Activated CD4-positive, alpha-beta T cell treated with anti-CD3 and anti-CD28 coated beads for 36 hours (primary cell): ENCODE measurements around the gene COX17. TPM values are rescaled to one million over a fixed set of nuclear protein-coding genes. Genes with fewer than 3 reads are reported as not detected.

Experiments used
- ATAC-seq: fragments of 200-7000 bp; cut with Tn5 transposase; one replicate; pipeline ENCODE4 v1.10.0; 2021; ENCODE audit warnings: mild to moderate bottlenecking, moderate library complexity
- CTCF ChIA-PET: fragments of 350-600 bp; sonication (Branson Sonifier 250); formaldehyde crosslinking; loops from one replicate; lab custom pipeline; 2021; ENCODE audit warnings: antibody characterized with exemption; lab: Charles Lee
- POLR2A ChIA-PET: fragments of 350-600 bp; sonication (Branson Sonifier 250); formaldehyde crosslinking; loops from one replicate; lab custom pipeline; 2021; ENCODE audit warnings: antibody characterized with exemption, inconsistent platforms; lab: Charles Lee
- DNase-seq: peaks from one replicate; pipeline ENCODE4 v3.0.0-alpha.2; 2020
- H3K27ac Mint-ChIP-seq: one replicate; pipeline ENCODE4 v1.8.0; 2021; ENCODE audit warnings: mixed read lengths
- H3K27me3 Mint-ChIP-seq: one replicate; pipeline ENCODE4 v1.8.0; 2021; ENCODE audit warnings: mixed read lengths
- H3K36me3 Mint-ChIP-seq: one replicate; pipeline ENCODE4 v1.8.0; 2021; ENCODE audit warnings: low read depth, mixed read lengths
- H3K4me1 Mint-ChIP-seq: one replicate; pipeline ENCODE4 v1.8.0; 2021; ENCODE audit warnings: mixed read lengths
- H3K4me3 Mint-ChIP-seq: one replicate; pipeline ENCODE4 v1.8.0; 2021; ENCODE audit warnings: mild to moderate bottlenecking, moderate library complexity, mixed read lengths
- H3K9me3 Mint-ChIP-seq: one replicate; pipeline ENCODE4 v1.8.0; 2021; ENCODE audit warnings: low read depth, mixed read lengths
- intact Hi-C, 2 experiments: fragments of 100-400 bp; cut with DNase I in 1 of 2; cut with micrococcal nuclease in 1 of 2; formaldehyde crosslinking; loops; one replicate each; pipeline versions ENCODE4 v1.14.2 to v1.15.1; 2022 to 2024; cut with DNase I, micrococcal nuclease
- total RNA-seq, 2 experiments: library from RNA; stranded (reverse); gene quantifications; one replicate each; pipeline ENCODE4 v1.2.3, GENCODE V29; 2021

Gene COX17, protein sequence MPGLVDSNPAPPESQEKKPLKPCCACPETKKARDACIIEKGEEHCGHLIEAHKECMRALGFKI
- total RNA-seq = 10 to 100 TPM; 69.5 to 82.8 TPM

DNA sequence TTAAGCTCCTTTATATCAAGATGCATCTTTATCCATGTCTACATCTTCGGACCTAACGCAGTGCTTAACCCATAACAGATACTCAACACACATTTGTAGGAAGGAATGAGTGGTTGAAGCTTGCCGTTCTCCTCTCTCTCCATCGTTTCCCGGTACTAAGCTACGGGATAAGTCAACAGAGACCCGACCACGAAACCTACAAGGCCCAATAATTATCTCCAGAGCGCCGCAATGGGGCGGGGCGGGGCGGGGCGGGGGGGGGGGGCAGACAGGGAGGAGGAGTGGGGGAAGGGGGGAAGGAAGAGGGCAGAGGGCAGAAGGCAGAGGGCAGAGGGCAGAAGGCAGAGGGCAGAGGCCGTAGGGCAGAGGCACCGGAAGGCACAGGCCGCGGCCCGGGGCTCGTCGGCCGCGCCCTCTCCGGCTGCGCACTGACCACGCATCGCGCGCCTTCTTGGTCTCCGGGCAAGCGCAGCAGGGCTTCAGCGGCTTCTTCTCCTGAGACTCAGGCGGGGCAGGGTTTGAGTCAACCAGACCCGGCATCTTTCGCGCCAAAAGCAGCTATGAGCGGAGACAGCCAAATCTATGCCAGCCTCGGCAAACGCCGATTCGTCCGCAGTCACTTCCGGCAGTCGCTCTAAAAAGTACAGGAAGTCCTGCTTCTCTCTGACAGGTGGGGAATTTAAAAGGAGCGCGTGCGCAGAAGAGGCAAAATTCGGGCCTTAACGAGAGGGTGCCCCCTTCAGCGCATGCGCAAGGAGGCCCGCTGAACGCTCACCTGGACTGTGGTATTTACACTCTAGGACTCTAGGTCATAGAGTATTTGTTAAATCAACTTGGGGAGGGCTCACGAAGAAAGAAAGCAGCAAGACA lies at the start of gene COX17:
COX17 (minus strand) TSS at position 636 of the 870 bp plus-strand sequence; CDS start at position 540, 96 bp downstream.
- Mint-ChIP-seq H3K27ac (peak within 1 kb of the TSS; percentile 97), H3K36me3 (peaks cover 31% of the 10 kb centered on the region), H3K4me1 (peaks cover 36% of the 10 kb centered on the region), H3K4me3 (peak within 1 kb of the TSS; percentile 95), H3K9me3 (no peaks in the 10 kb centered on the region), H3K27me3 (no peaks in the 10 kb centered on the region)
- intact Hi-C loops = loop anchor here (1.0 to 10.0 kb wide), 20 partner anchors 23 to 1068 kb away; partner anchors contain the start of genes ARHGAP31 (in 2 of the 2), GTF2E1 (in 2 of the 2), POGLUT1 (in 2 of the 2) and RABL3 (in 2 of the 2)
- ATAC-seq (peak; percentile 91), DNase-seq (peak; percentile 97)
- POLR2A ChIA-PET = interaction anchor here (1.4 to 2.3 kb wide), 4 partner anchors 13 to 419 kb away, joined by 3 to 12 read pairs (median 3); partner anchors contain the start of genes TIMMDC1 and TMEM39A
- CTCF ChIA-PET = interaction anchor here (1.1 to 1.5 kb wide), 3 partner anchors 13 to 436 kb away, joined by 3 to 4 read pairs (median 4); partner anchors contain the start of gene ARHGAP31

DNA sequence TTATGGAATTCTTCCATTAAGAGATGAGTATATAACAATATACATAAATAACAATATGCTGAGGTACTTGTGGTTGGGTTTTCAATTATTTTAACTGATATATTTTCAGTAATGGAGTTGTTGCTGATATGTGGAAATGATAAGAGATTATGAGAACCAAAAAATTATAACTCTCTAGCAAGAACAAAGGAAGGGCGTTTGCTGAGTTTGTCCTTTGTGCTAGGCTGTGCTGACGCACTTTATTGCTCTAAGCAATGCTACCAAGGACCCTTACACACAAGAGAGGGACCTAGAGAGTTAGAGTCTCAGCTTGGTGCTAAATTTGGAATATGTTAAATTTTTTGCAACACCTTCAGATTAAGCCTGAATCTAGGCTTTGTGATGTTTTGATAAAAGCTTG lies 49.7 kb upstream of the COX17 start:
- Mint-ChIP-seq H3K9me3 (no peaks in the 10 kb centered on the region), H3K27me3 (no peaks in the 10 kb centered on the region), H3K4me3 (no peak overlapping the region), H3K36me3 (no peaks in the 10 kb centered on the region), H3K27ac (no peak overlapping the region), H3K4me1 (peaks cover under 1% of the 10 kb centered on the region)
- ATAC-seq (no peak), DNase-seq (no peak)
- ChIA-PET CTCF (interaction anchor here (0.7 kb wide), 1 partner anchor 201 kb away, joined by 3 read pairs; no protein-coding TSS in a partner anchor), POLR2A (no interaction called here)
- intact Hi-C loops = no loop called here

DNA sequence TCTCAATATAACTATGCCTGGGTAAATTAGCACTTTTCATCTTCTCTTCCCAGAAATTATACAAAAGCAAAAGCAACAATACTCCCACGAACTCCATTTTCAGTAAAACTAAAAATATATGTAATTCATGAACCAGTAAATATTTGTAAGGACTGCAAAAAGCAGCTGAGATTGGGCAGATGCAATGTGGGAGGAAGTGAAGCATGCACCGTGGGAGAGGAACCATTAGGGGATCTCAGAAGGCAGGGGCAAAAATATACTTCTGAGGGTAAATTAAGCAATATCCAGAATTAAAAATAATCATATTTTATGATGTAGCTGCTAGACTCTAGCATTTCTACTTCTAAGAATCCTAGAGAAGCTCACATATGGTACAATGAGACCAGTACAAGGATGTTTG lies 45.8 kb upstream of the COX17 start:
- Mint-ChIP-seq H3K27ac (no peak overlapping the region), H3K9me3 (no peaks in the 10 kb centered on the region), H3K4me3 (no peak overlapping the region), H3K27me3 (no peaks in the 10 kb centered on the region), H3K4me1 (no peaks in the 10 kb centered on the region), H3K36me3 (no peaks in the 10 kb centered on the region)
- ATAC-seq (no peak), DNase-seq (no peak)
- CTCF ChIA-PET = interaction anchor here (1.0 kb wide), 1 partner anchor 43 kb away, joined by 3 read pairs; no protein-coding TSS in a partner anchor
- POLR2A ChIA-PET = no interaction called here
- intact Hi-C loops = no loop called here

DNA sequence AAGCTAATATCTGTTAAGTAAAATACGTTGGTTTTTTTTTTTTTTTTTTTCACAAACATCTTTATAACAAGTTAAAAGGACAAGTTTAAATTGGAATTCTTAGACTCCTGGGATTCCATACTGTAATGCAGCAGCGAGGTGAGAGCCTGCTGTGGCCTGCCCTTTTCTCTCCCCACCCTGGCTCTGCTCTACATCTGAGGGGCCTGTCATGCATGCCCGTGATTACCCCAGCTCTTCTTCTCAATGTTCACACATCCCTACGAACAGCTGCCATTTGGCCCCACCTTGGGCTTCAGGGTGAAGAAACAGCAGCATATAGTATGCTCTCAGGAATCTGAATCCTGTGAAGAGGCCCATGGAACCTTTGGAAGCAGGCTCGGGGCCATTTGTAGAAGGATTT lies 40.3 kb upstream of the COX17 start:
- Mint-ChIP-seq H3K27ac (no peak overlapping the region), H3K4me3 (no peak overlapping the region), H3K9me3 (no peaks in the 10 kb centered on the region), H3K36me3 (no peaks in the 10 kb centered on the region), H3K4me1 (no peaks in the 10 kb centered on the region), H3K27me3 (no peaks in the 10 kb centered on the region)
- DNase-seq (no peak), ATAC-seq (no peak)
- CTCF ChIA-PET = no interaction called here
- POLR2A ChIA-PET = no interaction called here
- intact Hi-C loops = no loop called here

DNA sequence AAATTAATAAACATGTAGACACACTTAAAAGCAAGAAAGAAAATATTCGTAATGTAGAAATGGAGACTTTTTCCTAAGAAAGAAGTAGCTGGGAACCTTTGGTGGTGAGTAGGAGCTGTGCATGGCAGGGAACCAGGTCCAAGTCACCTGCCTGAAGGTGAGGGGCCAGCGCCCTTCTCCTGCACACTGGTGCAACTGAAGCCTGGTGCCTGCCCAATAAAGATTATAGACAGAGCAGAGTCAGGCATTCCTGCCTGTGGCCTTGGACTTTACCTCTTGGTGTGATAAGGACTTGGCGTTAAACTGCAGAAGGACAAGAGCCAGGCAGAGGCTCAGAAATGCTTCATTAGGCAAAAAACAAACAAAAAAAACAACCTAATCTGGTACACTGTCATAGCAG lies 39.8 kb upstream of the COX17 start:
- no peaks in the 10 kb centered on the region for H3K9me3 Mint-ChIP-seq
- no peaks in the 10 kb centered on the region for H3K36me3 Mint-ChIP-seq
- no peaks in the 10 kb centered on the region for H3K4me1 Mint-ChIP-seq
- H3K27me3 Mint-ChIP-seq = no peaks in the 10 kb centered on the region
- DNase-seq (no peak), ATAC-seq (no peak)
- intact Hi-C loops = no loop called here
- POLR2A ChIA-PET = no interaction called here
- H3K27ac Mint-ChIP-seq = no peak overlapping the region
- CTCF ChIA-PET = interaction anchor here (1.0 to 1.1 kb wide), 2 partner anchors 12 to 27 kb away, joined by 3 to 6 read pairs; no protein-coding TSS in a partner anchor
- no peak overlapping the region for H3K4me3 Mint-ChIP-seq

DNA sequence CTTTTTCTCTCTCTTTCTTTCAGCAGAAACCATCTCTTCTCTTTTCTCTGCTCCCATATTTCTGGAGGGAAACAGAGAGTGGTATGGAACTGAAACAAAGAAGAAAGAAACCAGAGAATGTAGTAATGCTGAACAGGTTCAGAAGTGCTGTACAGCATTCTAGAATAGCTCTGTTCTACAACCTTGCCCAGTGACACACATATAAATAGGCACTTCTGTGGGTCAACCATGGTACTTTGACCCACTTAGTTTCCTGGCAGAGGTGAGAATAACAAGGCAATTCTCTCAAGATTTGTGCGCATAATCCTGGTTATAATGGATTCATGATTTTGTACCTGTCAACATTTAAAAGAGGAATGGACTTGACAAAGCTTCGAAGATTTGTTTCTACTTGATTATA lies 37.9 kb upstream of the COX17 start:
- H3K9me3 Mint-ChIP-seq = no peaks in the 10 kb centered on the region
- POLR2A ChIA-PET = no interaction called here
- H3K4me1 Mint-ChIP-seq = no peaks in the 10 kb centered on the region
- CTCF ChIA-PET = interaction anchor here (0.7 kb wide), 1 partner anchor 787 kb away, joined by 3 read pairs; no protein-coding TSS in a partner anchor
- no peak overlapping the region for H3K4me3 Mint-ChIP-seq
- ATAC-seq = no peak
- H3K27ac Mint-ChIP-seq = no peak overlapping the region
- no peak for DNase-seq
- intact Hi-C loops = no loop called here
- H3K36me3 Mint-ChIP-seq = no peaks in the 10 kb centered on the region
- no peaks in the 10 kb centered on the region for H3K27me3 Mint-ChIP-seq

DNA sequence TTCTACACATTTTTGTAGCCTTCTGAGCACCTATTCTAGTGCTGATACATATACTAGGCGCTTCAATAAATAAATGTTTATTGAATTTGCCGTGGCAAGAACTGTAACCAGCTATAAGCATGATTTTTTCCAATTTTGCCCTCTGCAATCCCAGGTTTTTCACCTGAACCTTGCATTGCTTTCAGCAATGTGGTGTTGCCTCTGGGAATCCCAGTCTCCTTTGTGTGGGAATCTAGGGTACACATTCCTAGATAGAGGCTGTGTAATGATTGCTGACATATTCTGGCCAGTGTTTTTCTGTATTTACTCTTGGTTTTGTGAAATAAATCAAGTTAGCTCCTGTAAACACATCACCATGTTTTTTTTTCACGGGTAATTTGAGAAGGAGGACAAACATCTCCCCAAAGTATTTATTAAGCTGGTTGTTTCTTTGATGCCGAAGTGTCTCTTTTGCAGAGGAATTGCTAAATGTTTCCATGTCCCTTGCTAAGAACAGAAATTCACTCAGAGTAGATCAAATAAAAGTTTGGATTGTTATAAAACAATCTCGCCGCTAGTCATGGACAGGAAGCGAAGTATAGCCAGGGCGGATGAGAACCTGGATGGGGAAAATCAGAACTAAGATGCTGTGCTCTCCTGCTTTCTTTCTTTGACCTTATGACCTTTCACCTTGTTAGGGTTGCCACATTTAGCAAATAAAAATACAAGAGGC lies 26.8 kb upstream of the COX17 start:
- peaks cover 39% of the 10 kb centered on the region for H3K4me1 Mint-ChIP-seq
- CTCF ChIA-PET = interaction anchor here (0.8 to 1.4 kb wide), 2 partner anchors 13 to 22 kb away, joined by 3 to 6 read pairs; no protein-coding TSS in a partner anchor
- no peak for DNase-seq
- H3K27me3 Mint-ChIP-seq = peaks cover 5% of the 10 kb centered on the region
- no peak overlapping the region for H3K27ac Mint-ChIP-seq
- H3K9me3 Mint-ChIP-seq = peaks cover 4% of the 10 kb centered on the region
- ATAC-seq = no peak
- POLR2A ChIA-PET = interaction anchor here (0.6 to 1.2 kb wide), 2 partner anchors 190 to 392 kb away, joined by 3 to 5 read pairs; no protein-coding TSS in a partner anchor
- intact Hi-C loops = loop anchor here (2.0 to 5.0 kb wide), 2 partner anchors 412 to 641 kb away; partner anchors contain the start of gene ARHGAP31 (in 1 of the 2)
- H3K4me3 Mint-ChIP-seq = peak overlapping the region; percentile 67
- peaks cover 4% of the 10 kb centered on the region for H3K36me3 Mint-ChIP-seq

DNA sequence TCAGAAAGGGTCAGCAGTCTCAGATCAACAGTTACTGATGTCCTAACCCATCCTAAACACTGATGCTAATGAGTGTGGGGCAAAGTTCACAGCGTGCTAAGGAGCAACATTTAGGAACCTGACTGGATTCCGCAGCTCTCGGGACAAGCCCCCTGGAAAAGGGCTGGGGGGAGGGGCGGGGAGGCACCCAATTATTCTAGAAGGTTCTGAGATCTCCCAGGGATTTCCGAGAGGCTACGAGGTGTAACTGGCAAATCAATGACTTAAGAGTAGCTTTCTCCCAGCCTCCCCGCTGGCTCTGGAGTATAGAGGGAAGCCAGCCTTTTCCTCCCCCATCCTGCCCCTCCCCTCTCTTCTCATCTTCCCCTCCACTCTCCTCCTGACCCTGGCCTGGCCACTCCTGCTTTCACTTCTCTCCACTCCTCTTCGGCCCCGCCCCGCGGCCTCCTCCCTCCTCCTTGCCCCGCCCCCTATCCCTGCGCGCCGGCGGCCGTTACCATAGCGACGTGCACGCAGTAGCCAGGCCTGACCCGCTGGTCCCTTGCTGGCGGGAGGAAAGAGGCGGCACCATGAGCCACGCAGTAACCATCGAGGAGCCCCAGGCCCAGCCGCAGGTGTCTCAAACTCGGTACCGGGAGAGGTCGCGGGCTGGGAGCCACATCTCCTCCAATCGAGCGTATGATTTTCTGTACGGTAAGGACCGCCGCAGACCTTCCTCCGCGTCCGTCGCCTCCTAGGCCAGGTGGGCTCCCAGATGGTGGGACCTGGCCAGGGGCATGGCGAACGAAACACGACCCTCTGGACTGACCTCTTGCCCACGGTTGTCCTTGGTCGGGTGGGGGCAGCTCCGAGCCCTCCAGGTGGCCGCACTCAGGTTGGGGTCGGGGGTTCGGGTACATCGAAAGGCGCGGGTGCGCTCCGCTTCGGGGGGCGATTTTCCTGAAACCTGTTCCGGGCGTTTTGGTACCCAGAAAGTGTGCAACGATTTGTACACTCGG lies 25.6 kb upstream of the COX17 start, which contains the start of gene CFAP91:
CFAP91 (plus strand) TSS at position 493 of the 998 bp plus-strand sequence; CDS start at position 570, 77 bp downstream.
- peak within 1 kb of the TSS; percentile 59 for H3K27ac Mint-ChIP-seq

DNA sequence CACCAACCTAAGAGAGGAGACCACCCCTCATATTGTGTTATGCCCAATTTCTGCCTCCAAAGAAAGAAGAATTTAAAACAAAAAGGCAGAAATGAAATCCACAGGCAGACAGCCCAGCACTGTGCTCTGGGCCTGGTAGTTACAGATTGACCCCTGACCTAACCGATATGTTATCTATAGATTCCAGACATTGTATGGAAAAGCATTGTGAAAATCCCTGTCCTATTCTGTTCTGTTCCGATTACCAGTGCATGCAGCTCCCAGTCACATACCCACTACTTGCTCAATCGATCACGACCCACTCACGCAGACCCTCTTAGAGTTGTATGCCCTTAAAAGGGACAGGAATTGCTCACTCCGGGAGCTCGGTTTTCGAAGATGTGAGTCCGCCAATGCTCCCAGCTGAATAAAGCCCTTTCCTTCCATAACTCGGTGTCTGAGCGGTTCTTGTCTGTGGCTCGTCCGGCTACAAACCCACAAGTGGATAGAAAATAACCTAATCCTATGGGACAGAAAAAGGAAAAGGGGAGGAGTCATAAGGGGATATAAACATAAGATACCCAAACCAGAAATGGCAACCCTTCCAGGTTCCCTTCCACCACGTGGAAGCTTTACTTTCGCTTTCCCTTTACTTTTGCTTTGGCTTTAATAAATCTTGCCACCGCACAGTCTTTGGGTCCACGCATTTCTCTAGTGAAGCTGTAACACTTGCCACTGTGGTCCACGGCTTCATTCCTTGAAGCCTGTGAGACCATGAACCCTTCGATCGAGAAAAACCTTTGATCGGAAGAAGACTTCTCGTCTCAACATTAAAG lies 23.9 kb upstream of the COX17 start:
- ChIA-PET CTCF (interaction anchor here (0.6 to 1.2 kb wide), 5 partner anchors 11 to 715 kb away, joined by 3 to 5 read pairs (median 3); no protein-coding TSS in a partner anchor), POLR2A (interaction anchor here (0.5 kb wide), 1 partner anchor 64 kb away, joined by 3 read pairs; no protein-coding TSS in a partner anchor)
- peak overlapping the region; percentile 1 for H3K4me3 Mint-ChIP-seq
- intact Hi-C loops = loop anchor here (1.0 to 5.0 kb wide), 7 partner anchors 24 to 409 kb away; partner anchors contain the start of genes COX17 (in 2 of the 2), ARHGAP31 (in 1 of the 2), GSK3B (in 1 of the 2) and TIMMDC1 (in 1 of the 2)
- peak overlapping the region; percentile 95 for H3K27ac Mint-ChIP-seq
- ATAC-seq (peak; percentile 19), DNase-seq (no peak)
- H3K36me3 Mint-ChIP-seq = peaks cover 4% of the 10 kb centered on the region
- peaks cover 4% of the 10 kb centered on the region for H3K9me3 Mint-ChIP-seq
- peaks cover 5% of the 10 kb centered on the region for H3K27me3 Mint-ChIP-seq
- peaks cover 39% of the 10 kb centered on the region for H3K4me1 Mint-ChIP-seq

More for the DNA sequence above, 25.6 kb upstream of the COX17 start, which contains the start of gene CFAP91:
- Mint-ChIP-seq H3K9me3 (peaks cover 4% of the 10 kb centered on the region), H3K36me3 (peaks cover 4% of the 10 kb centered on the region), H3K4me3 (peak within 1 kb of the TSS; percentile 67), H3K27me3 (peaks cover 5% of the 10 kb centered on the region), H3K4me1 (peaks cover 39% of the 10 kb centered on the region)
- POLR2A ChIA-PET = interaction anchor here (1.2 kb wide), 1 partner anchor 393 kb away, joined by 3 read pairs; no protein-coding TSS in a partner anchor
- intact Hi-C loops = loop anchor here (2.0 to 5.0 kb wide), 2 partner anchors 411 to 642 kb away; partner anchors contain the start of gene ARHGAP31 (in 1 of the 2)
- CTCF ChIA-PET = interaction anchor here (0.7 to 0.8 kb wide), 2 partner anchors 21 to 200 kb away, joined by 3 read pairs; no protein-coding TSS in a partner anchor
- peak; percentile 86 for ATAC-seq
- peak; percentile 90 for DNase-seq
